ENCODE data around the gene MBP. TPM values are rescaled to one million over a fixed set of nuclear protein-coding genes. Genes with fewer than 3 reads are reported as not detected.

The MBP gene
- total RNA-seq, 1 experiment from 2014 or later: 4.5 TPM

DNA sequence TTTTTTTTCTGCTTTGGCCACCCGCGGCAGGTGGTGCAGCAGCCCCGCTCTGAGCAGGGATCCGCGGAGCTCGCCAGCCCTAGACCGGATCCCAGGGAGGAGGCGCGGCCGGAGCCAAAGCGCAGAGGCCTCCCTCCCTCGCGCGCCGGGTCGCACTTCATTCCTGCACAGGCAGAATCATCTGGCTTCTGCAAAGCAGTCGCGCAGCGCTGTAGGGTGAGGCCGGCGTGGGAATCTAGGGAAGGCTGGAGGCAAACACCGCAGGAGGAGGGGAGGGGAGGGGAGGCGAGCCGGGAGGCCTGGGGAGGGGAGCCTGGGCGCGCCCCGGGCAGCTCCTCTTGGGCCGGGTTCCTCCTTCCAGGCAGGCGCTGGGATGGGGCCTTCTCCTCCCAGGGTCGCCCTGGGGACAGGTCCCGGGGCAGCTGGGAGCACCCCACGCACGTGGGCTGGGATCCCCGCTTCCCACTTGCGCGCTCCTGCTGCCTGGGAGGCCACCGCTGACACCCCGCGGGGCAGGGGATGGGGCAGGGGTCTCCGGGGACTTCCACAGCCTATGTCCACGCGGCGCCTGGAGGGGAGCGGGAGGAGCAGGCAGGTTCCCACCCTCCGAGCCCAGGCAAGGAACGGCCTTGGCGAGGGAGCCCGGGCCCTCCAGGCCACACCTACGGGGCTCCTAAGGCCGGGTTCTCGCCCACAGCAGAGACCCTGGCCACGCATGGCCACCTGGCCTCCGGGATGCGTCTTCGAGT, 45.0 kb downstream of the MBP start:
- no peaks in the 10 kb centered on the region for H3K36me3 ChIP-seq (replicated peaks; ENCODE audit: control insufficient read depth, insufficient read depth, low read length)
- H3K27me3 ChIP-seq (ENCODE audit: control insufficient read depth, insufficient read depth, low read length): no peaks in the 10 kb centered on the region; the same call in 1 of the 2 replicates
- peak overlapping the region; percentile 35 for H3K4me3 ChIP-seq (ENCODE audit: insufficient read depth, low read depth, low read length)
- peak; percentile 88 for DNase-seq

DNA sequence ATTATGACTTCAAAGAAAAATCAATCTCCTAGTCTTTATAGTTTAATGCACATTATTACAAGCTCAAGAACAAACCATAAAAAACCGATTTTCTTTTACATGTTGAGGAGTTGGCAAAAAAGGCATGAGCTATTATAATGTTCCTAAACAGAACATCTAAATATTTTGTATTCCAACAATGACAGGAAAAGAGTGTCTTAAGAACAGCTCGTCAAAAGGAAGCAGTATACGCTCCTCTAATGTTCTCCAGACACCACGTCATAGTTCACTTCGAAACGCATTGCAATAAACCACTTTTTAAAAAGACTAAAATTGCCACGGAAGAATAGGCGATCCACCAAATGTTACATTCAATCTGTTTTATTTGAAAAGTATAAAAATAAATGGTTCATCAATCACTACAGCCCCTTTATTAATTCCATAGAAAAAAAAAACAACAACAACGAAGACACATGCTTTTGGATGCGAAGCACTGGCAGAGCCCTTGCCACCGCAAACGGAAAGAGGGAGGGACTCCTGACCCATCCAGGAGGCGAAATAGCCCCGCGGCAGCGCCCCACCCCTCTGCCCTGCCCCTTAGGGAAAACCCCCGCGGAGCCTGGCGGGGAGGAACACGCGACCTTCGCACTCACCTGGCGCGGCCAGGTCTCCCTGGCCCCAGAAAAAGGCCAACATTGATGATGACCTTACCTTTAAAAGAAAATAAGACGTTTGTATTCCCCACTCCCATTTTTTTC, 45.8 kb downstream of the MBP start:
- Histone ChIP-seq H3K4me3 (ENCODE audit: insufficient read depth, low read depth, low read length) (peak overlapping the region; percentile 35), H3K27me3 (ENCODE audit: control insufficient read depth, insufficient read depth, low read length) (no peaks in the 10 kb centered on the region; the same call in 1 of the 2 replicates), H3K36me3 (replicated peaks; ENCODE audit: control insufficient read depth, insufficient read depth, low read length) (no peaks in the 10 kb centered on the region)
- peak; percentile 81 for DNase-seq

DNA sequence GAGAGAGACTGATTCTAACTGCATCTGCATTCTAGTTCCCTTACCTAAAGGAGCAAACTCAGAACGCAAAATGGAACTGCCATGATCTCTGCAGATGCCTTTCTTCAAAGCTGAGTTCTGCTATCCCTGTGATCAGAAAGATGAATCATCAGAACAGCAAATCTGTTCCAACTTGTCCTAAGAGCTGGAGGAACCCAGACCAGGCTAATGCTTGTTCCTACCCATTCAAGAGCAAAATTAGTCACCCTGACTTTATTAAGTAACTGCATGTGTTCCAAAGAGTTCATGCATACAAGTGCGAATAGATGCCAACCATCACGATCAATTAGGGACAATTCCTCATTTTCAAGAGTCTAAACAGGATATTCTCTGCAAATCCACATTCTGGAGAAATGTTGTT, 46.5 kb downstream of the MBP start:
- Histone ChIP-seq H3K36me3 (replicated peaks; ENCODE audit: control insufficient read depth, insufficient read depth, low read length) (no peaks in the 10 kb centered on the region), H3K27me3 (ENCODE audit: control insufficient read depth, insufficient read depth, low read length) (no peaks in the 10 kb centered on the region; the same call in 1 of the 2 replicates), H3K4me3 (ENCODE audit: insufficient read depth, low read depth, low read length) (no peak overlapping the region)
- DNase-seq: no peak

DNA sequence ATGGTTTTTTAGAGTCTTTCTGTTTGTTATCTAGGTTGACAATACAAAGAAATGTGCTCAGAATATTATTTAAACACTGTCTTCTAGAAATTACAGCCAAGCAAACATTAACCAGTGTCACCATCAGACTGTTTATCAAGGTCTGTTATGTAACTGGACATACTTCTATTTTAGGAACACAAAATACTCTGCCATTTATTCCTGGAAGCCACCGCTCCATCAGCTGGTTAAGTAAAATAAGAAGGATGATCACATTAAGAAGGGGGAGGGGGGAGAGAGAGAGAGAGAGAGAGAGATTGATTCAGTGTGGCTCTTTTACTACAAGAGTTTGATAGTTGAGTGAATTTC, 47.9 kb downstream of the MBP start:
- DNase-seq: no peak
- Histone ChIP-seq H3K36me3 (replicated peaks; ENCODE audit: control insufficient read depth, insufficient read depth, low read length) (no peaks in the 10 kb centered on the region), H3K4me3 (ENCODE audit: insufficient read depth, low read depth, low read length) (no peak overlapping the region), H3K27me3 (ENCODE audit: control insufficient read depth, insufficient read depth, low read length) (no peaks in the 10 kb centered on the region; the same call in 1 of the 2 replicates)

DNA sequence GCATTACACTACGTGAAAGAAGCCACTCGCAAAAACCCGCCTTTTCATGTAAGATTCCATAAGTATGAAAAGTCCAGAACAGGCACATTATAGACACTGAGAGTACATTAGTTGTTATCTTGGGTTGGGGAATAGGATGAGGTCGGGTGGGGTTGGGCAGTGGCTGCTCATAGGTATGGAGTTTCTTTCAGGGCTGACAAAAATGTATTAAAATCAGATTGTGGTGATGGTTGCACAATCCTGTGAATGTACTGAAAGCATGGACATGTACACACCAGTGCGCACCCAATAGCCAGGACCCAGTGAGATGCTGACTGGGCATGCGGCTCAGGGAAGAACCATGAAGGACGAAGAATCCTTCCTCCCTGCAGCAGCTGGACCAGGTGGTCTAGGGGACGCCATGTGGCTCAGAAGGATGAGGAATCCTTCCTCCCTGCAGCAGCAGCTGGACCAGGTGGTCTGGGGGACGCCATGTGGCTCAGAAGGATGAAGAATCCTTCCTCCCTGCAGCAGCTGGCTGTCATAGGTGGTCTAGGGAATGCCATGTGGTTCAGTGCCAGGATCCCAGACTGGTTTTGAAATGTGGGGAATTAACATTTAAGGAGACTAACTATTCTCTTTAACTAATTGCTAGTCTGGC, 50.1 kb downstream of the MBP start:
- DNase-seq: no peak
- H3K36me3 ChIP-seq (replicated peaks; ENCODE audit: control insufficient read depth, insufficient read depth, low read length): no peaks in the 10 kb centered on the region
- no peaks in the 10 kb centered on the region; the same call in 1 of the 2 replicates for H3K27me3 ChIP-seq (ENCODE audit: control insufficient read depth, insufficient read depth, low read length)
- no peak overlapping the region for H3K4me3 ChIP-seq (ENCODE audit: insufficient read depth, low read depth, low read length)

DNA sequence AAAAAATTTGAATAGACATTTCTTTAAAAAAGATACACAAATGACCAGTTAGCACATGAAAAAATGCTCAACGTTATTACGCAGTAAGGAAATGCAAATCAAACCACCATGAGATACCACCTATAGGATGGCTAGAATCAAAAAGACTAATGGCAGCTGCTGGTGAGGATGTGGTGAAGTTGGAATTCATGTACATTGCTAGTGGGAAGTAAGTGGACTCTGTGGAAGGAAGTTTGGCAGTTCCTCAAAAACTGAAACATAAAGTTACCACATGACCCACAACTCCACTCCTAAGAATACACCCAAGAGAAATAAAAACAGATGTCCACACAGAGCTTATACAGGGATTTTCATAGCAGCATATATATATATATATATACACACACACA, 51.2 kb downstream of the MBP start:
- Histone ChIP-seq H3K4me3 (ENCODE audit: insufficient read depth, low read depth, low read length) (no peak overlapping the region), H3K36me3 (replicated peaks; ENCODE audit: control insufficient read depth, insufficient read depth, low read length) (no peaks in the 10 kb centered on the region), H3K27me3 (ENCODE audit: control insufficient read depth, insufficient read depth, low read length) (no peaks in the 10 kb centered on the region; the same call in 1 of the 2 replicates)
- no peak for DNase-seq

DNA sequence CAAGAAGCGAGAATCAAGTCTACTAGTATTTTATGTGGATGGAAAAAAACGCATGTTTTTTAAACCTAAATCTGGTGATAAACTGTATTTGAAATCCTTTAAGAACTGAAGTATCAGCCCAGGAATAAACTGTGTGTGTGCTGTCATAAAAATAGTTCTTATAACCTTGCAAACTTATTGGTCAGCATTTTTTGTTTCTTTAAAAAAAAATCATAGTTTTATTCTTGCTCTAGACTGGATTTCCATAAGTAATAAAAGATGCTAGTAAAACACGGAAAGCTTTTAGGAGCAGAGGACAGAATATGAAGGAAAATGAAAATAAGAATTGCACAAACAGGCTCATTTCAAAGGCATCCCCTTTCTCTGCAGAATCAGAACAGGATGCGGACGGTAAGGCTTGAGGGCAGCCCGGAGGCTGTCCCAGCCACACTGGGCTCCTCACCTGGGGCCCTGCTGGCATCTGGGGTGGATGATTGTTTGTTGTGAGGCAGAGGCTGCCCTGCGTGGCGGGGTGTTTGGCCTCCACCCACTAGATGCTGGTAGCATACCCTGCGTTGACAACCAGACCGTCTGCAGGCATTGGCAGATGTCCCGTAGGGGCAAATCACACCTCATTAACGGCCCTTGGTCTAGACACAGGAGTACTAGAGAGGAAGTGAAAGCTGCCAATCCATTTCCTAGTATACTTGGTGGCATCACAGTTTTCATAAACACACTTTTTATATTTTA, 52.5 kb downstream of the MBP start:
- no peak for DNase-seq
- no peaks in the 10 kb centered on the region for H3K36me3 ChIP-seq (replicated peaks; ENCODE audit: control insufficient read depth, insufficient read depth, low read length)

DNA sequence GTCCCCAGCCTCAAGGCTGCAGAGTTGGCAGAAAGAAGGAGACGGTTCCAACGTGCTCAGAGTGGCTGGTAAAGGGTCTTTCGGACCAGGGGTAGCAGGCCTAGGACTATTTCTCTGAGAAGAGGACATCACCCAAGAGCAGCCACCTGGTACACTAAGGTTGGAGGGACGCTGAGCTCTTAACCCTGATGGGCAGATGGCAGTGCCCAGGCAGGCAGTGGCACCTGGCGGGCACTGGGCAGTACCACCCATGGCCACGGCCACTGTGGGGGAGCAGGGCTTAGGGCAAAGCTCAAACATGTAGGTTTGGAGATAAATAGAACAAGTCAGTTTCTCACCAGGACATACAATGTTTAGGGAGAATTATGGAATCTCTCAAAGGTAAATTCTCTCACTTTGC, 53.5 kb downstream of the MBP start:
- no peaks in the 10 kb centered on the region for H3K36me3 ChIP-seq (replicated peaks; ENCODE audit: control insufficient read depth, insufficient read depth, low read length)
- no peak for DNase-seq
- no peak overlapping the region for H3K4me3 ChIP-seq (ENCODE audit: insufficient read depth, low read depth, low read length)
- H3K27me3 ChIP-seq (ENCODE audit: control insufficient read depth, insufficient read depth, low read length): no peaks in the 10 kb centered on the region

More for the DNA sequence above, 52.5 kb downstream of the MBP start:
- Histone ChIP-seq H3K4me3 (ENCODE audit: insufficient read depth, low read depth, low read length) (no peak overlapping the region), H3K27me3 (ENCODE audit: control insufficient read depth, insufficient read depth, low read length) (no peaks in the 10 kb centered on the region)

DNA sequence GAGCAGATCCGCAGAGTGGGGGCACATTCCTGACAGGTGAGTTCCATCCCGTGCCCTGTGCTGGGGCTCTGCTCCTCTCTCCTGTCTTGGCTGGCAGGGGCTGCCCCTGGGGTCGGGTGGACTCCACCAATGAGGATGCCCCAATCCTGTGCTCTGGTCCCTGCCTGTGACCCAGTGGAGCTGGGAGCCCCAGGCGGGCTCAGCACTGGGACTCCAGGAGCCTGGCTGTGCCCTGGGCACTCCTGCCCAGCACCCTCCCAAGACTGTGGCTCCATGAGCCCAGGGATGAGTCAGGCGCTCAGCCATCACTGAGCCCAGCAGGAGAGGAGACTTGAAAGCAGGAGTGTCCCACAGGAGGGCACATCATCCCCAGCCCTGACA, 53.9 kb downstream of the MBP start:
- Histone ChIP-seq H3K36me3 (replicated peaks; ENCODE audit: control insufficient read depth, insufficient read depth, low read length) (no peaks in the 10 kb centered on the region), H3K4me3 (ENCODE audit: insufficient read depth, low read depth, low read length) (no peak overlapping the region), H3K27me3 (ENCODE audit: control insufficient read depth, insufficient read depth, low read length) (no peaks in the 10 kb centered on the region)
- no peak for DNase-seq

DNA sequence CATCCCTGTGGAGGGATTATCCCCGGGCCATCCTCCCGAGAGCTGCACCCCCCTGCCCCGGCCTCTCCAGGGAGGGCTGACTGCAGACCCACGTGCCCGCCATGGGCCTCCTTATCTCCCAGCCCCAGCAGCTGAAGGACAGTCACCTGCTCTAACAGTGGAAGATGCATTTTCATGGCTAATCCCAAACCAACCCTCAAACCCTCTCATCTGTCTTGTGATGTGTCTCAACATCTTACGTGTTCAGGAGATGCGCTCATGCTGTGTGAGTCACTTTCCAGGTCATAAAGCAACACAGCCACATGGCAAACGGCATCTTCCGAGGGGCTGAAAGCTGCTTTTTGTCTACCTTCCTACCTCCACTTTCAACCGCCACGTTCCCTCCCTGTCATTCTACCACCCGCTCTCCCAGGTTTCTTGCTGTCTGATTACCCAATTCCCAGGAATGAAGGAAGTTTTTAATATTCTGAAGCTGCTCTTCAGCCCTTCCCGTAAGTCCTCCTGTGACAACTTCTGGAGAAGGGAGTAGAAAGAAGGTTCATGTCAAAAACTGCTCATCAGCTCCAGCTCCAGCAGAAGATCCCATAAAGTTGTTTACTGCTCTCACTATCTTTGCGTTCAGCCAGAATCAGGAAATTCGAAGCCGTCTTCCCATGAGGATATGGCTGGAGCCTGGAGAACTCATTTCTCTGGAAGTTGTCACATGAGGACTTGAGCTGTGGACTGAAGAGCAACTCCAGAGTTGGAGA, 54.5 kb downstream of the MBP start:
- no peak for DNase-seq
- Histone ChIP-seq H3K4me3 (ENCODE audit: insufficient read depth, low read depth, low read length) (no peak overlapping the region), H3K36me3 (replicated peaks; ENCODE audit: control insufficient read depth, insufficient read depth, low read length) (no peaks in the 10 kb centered on the region), H3K27me3 (ENCODE audit: control insufficient read depth, insufficient read depth, low read length) (no peaks in the 10 kb centered on the region)

DNA sequence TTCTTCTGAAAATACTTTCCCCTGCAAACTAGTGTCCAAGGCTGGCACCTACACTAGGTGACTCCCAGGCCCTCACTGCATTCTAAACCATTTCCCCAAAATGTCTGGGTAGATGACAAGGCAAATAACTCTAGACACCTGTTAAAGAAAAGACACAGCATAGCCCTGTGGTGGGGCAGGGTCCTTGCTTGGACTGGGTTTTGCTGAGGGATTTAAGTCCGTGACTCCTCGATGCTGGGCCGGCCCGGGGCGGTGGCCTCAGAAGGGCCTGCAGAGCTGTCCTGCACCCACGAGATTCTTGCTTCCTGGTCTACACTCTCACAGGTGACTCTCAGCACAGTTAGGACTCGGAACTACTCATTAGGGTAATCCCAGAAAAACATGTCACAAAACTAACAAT, 55.2 kb downstream of the MBP start:
- Histone ChIP-seq H3K36me3 (replicated peaks; ENCODE audit: control insufficient read depth, insufficient read depth, low read length) (no peaks in the 10 kb centered on the region), H3K27me3 (ENCODE audit: control insufficient read depth, insufficient read depth, low read length) (no peaks in the 10 kb centered on the region), H3K4me3 (ENCODE audit: insufficient read depth, low read depth, low read length) (no peak overlapping the region)
- DNase-seq: no peak

DNA sequence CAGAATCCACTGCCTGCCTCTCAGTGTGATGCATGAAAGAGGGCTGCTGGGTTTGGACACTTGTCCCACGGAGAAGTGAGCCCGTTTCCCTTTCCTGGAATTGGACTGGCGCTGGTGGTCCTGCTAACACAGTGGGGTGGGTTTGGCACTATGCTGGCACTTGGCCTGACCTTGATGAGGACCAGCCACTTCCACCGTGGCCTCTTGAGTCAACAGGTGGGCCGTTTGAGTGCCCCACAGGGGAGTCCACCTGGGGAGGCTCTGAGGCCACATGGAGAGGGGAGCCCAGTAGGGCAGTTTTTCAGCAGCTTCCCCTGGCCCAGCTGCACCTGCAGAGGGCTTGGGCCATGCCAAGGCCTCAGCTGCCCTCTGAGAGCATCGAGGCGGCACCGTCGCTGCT, 56.5 kb downstream of the MBP start:
- Histone ChIP-seq H3K27me3 (ENCODE audit: control insufficient read depth, insufficient read depth, low read length) (no peaks in the 10 kb centered on the region), H3K4me3 (ENCODE audit: insufficient read depth, low read depth, low read length) (no peak overlapping the region), H3K36me3 (replicated peaks; ENCODE audit: control insufficient read depth, insufficient read depth, low read length) (no peaks in the 10 kb centered on the region)
- no peak for DNase-seq

DNA sequence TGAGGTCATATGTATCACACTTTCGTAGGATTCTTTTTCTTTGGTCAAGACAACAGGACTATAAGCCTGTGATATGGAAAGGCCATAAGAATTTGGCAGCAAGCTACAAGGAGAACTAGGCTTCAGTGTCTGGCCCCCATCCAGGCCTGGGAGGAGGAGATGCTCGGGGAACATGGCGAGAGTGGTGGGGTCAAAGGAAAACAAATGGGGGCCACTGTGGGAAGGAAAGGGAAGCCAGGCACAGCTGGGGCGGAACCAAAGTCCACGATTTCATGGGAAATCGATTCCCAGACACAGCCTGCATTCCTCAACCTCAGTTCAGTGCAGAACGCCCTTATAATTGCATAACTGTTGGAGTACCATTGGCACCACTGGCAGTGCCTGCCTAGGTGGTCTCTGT, 58.2 kb downstream of the MBP start:
- no peak for DNase-seq
- Histone ChIP-seq H3K4me3 (ENCODE audit: insufficient read depth, low read depth, low read length) (no peak overlapping the region), H3K27me3 (ENCODE audit: control insufficient read depth, insufficient read depth, low read length) (no peaks in the 10 kb centered on the region), H3K36me3 (replicated peaks; ENCODE audit: control insufficient read depth, insufficient read depth, low read length) (no peaks in the 10 kb centered on the region)
